ENCODE results near the gene DNASE1.

The DNASE1 gene

GRCh38 chr16:3701531-3701930 is 47.0 kb downstream of the DNASE1 start:
- no peak for DNase-seq

GRCh38 chr16:3702082-3702481 is 47.6 kb downstream of the DNASE1 start:
- no peak for DNase-seq

DNA sequence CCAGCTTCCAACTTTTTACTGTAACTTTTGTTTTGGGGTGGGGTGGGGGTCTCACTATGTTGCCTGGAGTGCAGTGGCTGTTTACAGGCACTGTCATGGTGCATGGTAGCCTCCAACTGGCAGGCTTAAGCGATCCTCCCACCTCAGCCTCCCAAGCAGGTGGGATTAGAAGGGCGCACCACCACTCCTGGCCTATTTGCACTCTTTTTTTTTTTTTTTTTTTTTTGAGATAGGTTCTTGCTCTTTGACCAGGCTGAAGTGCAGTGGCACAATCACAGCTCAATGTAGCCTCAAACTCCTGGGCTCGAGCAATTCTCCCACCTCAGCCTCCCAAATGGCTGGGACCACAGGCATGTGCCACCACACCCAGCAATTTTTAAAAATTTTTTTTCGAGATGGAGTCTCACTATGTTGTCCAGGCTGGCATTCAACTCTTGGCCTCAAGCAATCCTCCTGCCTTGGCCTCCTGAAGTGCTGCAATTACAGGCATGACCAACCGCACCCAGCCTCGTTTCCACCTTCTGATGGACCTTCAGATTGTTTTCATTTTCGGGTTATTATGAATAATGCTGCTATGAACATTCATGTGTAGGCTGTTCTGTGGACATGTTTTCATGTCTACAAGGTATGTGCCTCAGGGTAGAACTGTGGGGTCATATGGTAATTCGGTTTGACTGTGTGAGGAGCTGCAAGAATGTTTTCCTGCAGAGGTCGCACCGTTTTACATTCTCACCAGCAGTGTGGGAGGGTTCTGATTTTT is 51.9 kb downstream of the DNASE1 start:
- no peak for DNase-seq
